Colonic mucosa (tissue), 4 donors: ENCODE results near the gene HSF2BP. TPM values are rescaled to one million over a fixed set of nuclear protein-coding genes. Genes with fewer than 3 reads are reported as not detected.
A peak's percentile ranks its signal among the peaks of the same experiment; 100 is the strongest.
"Not testable (repeated sequence)": the region's sequence is repeated elsewhere in the genome, so short reads cannot be mapped to it uniquely, and the experiment has no call there.

Experiments
- DNase-seq: peaks from one replicate; pipeline ENCODE4 v3.0.0-alpha.2; 2020
- H3K27ac ChIP-seq: fragments of 200-600 bp; one replicate; pipeline ENCODE4 v1.8.0; 2021
- H3K27me3 ChIP-seq: fragments of 200-600 bp; one replicate; pipeline ENCODE4 v1.8.0; 2021
- H3K36me3 ChIP-seq: fragments of 200-600 bp; one replicate; pipeline ENCODE4 v1.8.0; 2021
- H3K4me1 ChIP-seq: fragments of 200-600 bp; one replicate; pipeline ENCODE4 v1.8.0; 2021; ENCODE audit warnings: mild to moderate bottlenecking
- H3K4me3 ChIP-seq: fragments of 200-600 bp; one replicate; pipeline ENCODE4 v1.8.0; 2021
- H3K9ac ChIP-seq, 2 donors: one replicate each; pipeline ENCODE4 v1.7.0; 2013; ENCODE audit warnings: control low read depth in 2 of 2, low read depth in 2 of 2, low read length in 2 of 2
- H3K9me3 ChIP-seq: fragments of 200-600 bp; one replicate; pipeline ENCODE4 v1.8.0; 2021
- intact Hi-C: fragments of 100-400 bp; cut with DNase I; formaldehyde crosslinking; loops from one replicate; pipeline ENCODE4 v1.14.1; 2022
- total RNA-seq, 2 donors: library from RNA; stranded (reverse); fragmentation: NEBNext Ultra II Directional in 1 of 2; extraction: Animal tissue kit (Norgen Biotek cat#: 25700) in 1 of 2; gene quantifications; one replicate each; pipeline ENCODE4 v1.2.1, GENCODE V29; 2021
- TF ChIP-seq, protein P1 (sequence below): fragments of 200-600 bp; IDR thresholded peaks from one replicate; pipeline ENCODE4 v1.8.0; 2022; ENCODE audit warnings: antibody characterized with exemption, mild to moderate bottlenecking
- donor health status: healthy.
- donor health status: DM: no; HTN: no; CAD: no.
- donor health status: DM: no; HTN: no; CAD: no.

HSF2BP gene
- total RNA-seq, 2 donors from 2014 or later = 0.45 TPM; not detected in 1

GRCh38 chr21:43653626-43654025, 5.7 kb downstream of the HSF2BP start:
- intact Hi-C loops = no loop called here
- TF ChIP-seq, protein P1, sequence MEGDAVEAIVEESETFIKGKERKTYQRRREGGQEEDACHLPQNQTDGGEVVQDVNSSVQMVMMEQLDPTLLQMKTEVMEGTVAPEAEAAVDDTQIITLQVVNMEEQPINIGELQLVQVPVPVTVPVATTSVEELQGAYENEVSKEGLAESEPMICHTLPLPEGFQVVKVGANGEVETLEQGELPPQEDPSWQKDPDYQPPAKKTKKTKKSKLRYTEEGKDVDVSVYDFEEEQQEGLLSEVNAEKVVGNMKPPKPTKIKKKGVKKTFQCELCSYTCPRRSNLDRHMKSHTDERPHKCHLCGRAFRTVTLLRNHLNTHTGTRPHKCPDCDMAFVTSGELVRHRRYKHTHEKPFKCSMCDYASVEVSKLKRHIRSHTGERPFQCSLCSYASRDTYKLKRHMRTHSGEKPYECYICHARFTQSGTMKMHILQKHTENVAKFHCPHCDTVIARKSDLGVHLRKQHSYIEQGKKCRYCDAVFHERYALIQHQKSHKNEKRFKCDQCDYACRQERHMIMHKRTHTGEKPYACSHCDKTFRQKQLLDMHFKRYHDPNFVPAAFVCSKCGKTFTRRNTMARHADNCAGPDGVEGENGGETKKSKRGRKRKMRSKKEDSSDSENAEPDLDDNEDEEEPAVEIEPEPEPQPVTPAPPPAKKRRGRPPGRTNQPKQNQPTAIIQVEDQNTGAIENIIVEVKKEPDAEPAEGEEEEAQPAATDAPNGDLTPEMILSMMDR = no peak
- Histone ChIP-seq H3K4me1 (no peaks in the 10 kb centered on the region), H3K27ac (no peak overlapping the region), H3K4me3 (no peak overlapping the region), H3K9me3 (no peaks in the 10 kb centered on the region), H3K9ac (no peak overlapping the region), H3K27me3 (no peaks in the 10 kb centered on the region), H3K36me3 (no peaks in the 10 kb centered on the region)
- no peak for DNase-seq

DNA sequence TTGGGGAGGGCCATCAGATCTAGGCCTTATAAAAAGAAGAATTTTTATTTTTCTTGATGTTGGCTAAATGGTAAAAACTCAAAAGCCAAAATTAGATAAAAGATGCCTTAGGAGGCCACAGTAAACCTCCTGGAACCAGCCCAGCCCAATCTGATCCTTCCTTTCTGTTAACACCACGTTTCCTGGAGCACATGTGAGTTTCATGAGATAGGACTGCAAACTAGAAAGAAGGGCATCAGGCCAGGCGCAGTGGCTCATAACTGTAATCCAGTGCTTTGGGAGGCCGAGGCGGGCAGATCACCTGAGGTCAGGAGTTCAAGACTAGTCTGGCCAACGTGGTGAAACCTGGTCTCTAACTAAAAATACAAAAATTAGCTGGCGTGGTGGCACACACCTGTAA, 6.7 kb downstream of the HSF2BP start:
- DNase-seq = no peak
- TF ChIP-seq, protein P1 = no peak
- H3K9ac ChIP-seq = no peak overlapping the region
- H3K9me3 ChIP-seq = no peaks in the 10 kb centered on the region
- no peaks in the 10 kb centered on the region for H3K4me1 ChIP-seq
- intact Hi-C loops = no loop called here
- H3K4me3 ChIP-seq = no peak overlapping the region
- no peak overlapping the region for H3K27ac ChIP-seq
- H3K36me3 ChIP-seq = no peaks in the 10 kb centered on the region
- H3K27me3 ChIP-seq = no peaks in the 10 kb centered on the region

GRCh38 chr21:43651926-43652325, 7.4 kb downstream of the HSF2BP start:
- DNase-seq, H3K9ac ChIP-seq, H3K36me3 ChIP-seq, H3K4me1 ChIP-seq, H3K27me3 ChIP-seq, H3K4me3 ChIP-seq, intact Hi-C loops, H3K9me3 ChIP-seq, H3K27ac ChIP-seq: not testable (repeated sequence)

DNA sequence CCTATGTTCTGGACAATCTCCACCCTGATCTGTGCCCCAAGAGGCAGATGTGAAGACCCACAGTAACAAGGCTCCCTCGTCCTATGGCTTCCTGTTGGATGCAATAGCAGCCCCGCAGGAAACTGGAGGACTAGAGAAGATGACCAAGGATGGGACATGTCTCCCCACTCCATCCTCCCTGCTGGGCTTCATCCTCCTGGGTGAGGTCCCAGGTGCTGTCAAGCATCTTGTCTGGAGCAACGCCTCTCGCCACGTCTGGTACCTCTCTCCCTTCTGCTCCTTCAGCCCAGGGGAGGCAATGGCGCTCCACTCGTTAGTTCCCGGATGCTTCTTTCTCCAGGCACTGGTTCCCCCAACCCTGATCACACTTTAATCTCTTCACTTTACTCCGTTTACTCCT, 11.1 kb downstream of the HSF2BP start:
- intact Hi-C loops = no loop called here
- H3K9me3 ChIP-seq = no peaks in the 10 kb centered on the region
- H3K27ac ChIP-seq = no peak overlapping the region
- TF ChIP-seq, protein P1 = no peak
- H3K27me3 ChIP-seq = no peaks in the 10 kb centered on the region
- no peak overlapping the region for H3K4me3 ChIP-seq
- H3K9ac ChIP-seq = no peak overlapping the region
- no peaks in the 10 kb centered on the region for H3K36me3 ChIP-seq
- H3K4me1 ChIP-seq = peaks cover 8% of the 10 kb centered on the region
- no peak for DNase-seq

GRCh38 chr21:43646550-43647260, 12.6 kb downstream of the HSF2BP start:
- no peaks in the 10 kb centered on the region for H3K36me3 ChIP-seq
- H3K27ac ChIP-seq = no peak overlapping the region
- no peak overlapping the region for H3K9ac ChIP-seq
- TF ChIP-seq, protein P1 = peak; percentile 97
- H3K4me3 ChIP-seq = no peak overlapping the region
- no peaks in the 10 kb centered on the region for H3K27me3 ChIP-seq
- peaks cover 8% of the 10 kb centered on the region for H3K4me1 ChIP-seq
- DNase-seq = peak; percentile 95
- intact Hi-C loops = no loop called here
- H3K9me3 ChIP-seq = no peaks in the 10 kb centered on the region

- no peaks in the 10 kb centered on the region for H3K9me3 ChIP-seq
- H3K36me3 ChIP-seq = no peaks in the 10 kb centered on the region
- H3K9ac ChIP-seq = peak overlapping the region in 1 of 2 donors; percentile 51
- peaks cover 8% of the 10 kb centered on the region for H3K4me1 ChIP-seq
- H3K27ac ChIP-seq = peak overlapping the region; percentile 65
- TF ChIP-seq, protein P1 = no peak
- DNase-seq = peak; percentile 26
- intact Hi-C loops = no loop called here
- no peak overlapping the region for H3K4me3 ChIP-seq
- H3K27me3 ChIP-seq = no peaks in the 10 kb centered on the region
Measured at GRCh38 chr21:43645976-43646375, 13.3 kb downstream of the HSF2BP start.
